Uterus (tissue), 2 donors: ENCODE data around the gene RB1.

Experiments used
- CTCF ChIP-seq, 4 experiments: fragments of 200-600 bp in 2 of 4; fragments of 450-650 bp in 2 of 4; sonication (generic) in 2 of 4; IDR thresholded peaks; one replicate each; pipeline ENCODE4 v1.5.1; 2016 to 2019; ENCODE audit warnings: antibody characterized with exemption in 4 of 4, mild to moderate bottlenecking in 2 of 4, moderate library complexity in 1 of 4
- POLR2A ChIP-seq, 2 donors: fragments of 450-650 bp; IDR thresholded peaks; one replicate each; pipeline ENCODE4 v1.6.1; 2016; ENCODE audit warnings: antibody characterized with exemption in 2 of 2, mild to moderate bottlenecking in 1 of 2, moderate library complexity in 1 of 2

- TF ChIP-seq POLR2A (IDR thresholded peaks at IDR 0.05): no peak
- TF ChIP-seq CTCF (IDR thresholded peaks at IDR 0.05): no peak
These were observed 47.6 kb upstream of the RB1 start for GRCh38 chr13:48255954-48256353.
